Right kidney (tissue), 1 donor: ENCODE data around the gene FASTKD2.
A peak's percentile ranks its signal among the peaks of the same experiment; 100 is the strongest.
"Not testable (repeated sequence)": the region's sequence is repeated elsewhere in the genome, so short reads cannot be mapped to it uniquely, and the experiment has no call there.

Experiments
- DNase-seq: peaks from one replicate; pipeline ENCODE4 v3.0.0-alpha.2; 2016

The FASTKD2 gene

GRCh38 chr2:206784559-206785353 lies 19.4 kb downstream of the FASTKD2 start:
- no peak for DNase-seq

- no peak for DNase-seq
These were observed 25.0 kb downstream of the FASTKD2 start for GRCh38 chr2:206790311-206790935.

DNA sequence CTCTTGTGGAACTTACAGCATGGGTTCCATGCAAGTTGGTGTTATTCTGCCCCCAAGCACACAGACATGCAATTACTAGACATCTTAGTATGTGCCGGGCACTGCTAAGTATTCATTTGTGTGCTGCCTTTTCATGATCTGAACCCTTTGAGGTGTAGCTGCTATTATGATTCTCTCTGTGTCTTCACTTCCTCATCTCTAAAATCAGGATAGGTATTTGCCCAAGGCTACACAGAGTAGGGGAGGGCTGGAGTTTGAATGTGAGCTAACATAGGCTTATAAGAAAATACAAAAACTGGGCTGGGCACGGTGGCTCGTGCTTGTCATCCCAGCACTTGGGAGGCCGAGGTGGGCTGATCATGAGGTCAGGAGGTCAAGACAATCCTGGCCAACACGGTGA lies 27.2 kb downstream of the FASTKD2 start:
- DNase-seq, result no peak

- DNase-seq, result no peak
These were observed 32.0 kb downstream of the FASTKD2 start for GRCh38 chr2:206797376-206797775.

DNA sequence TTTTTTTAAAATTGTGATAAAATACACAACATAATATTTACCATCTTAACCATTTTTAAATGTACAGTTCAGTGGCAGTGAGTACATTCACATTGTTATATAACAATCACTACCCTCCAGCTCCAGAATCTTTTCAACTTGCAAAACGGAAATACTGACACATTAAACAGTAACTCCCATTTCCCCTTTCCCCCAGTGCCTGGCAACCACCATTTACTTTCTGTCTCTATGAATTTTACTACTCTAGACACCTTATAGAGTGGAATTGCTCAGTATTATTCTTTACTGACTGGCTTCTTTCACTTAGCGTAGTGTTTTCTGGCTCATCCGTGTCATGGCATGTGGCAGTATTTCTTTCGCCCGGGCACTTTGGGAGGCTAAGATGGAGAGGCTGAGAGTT lies 32.6 kb downstream of the FASTKD2 start:
- DNase-seq, result no peak

- DNase-seq, result no peak
These were observed 33.7 kb downstream of the FASTKD2 start for GRCh38 chr2:206799083-206799482.

- DNase-seq, result peak; percentile 34
These were observed 35.4 kb downstream of the FASTKD2 start for GRCh38 chr2:206800506-206801417.

DNA sequence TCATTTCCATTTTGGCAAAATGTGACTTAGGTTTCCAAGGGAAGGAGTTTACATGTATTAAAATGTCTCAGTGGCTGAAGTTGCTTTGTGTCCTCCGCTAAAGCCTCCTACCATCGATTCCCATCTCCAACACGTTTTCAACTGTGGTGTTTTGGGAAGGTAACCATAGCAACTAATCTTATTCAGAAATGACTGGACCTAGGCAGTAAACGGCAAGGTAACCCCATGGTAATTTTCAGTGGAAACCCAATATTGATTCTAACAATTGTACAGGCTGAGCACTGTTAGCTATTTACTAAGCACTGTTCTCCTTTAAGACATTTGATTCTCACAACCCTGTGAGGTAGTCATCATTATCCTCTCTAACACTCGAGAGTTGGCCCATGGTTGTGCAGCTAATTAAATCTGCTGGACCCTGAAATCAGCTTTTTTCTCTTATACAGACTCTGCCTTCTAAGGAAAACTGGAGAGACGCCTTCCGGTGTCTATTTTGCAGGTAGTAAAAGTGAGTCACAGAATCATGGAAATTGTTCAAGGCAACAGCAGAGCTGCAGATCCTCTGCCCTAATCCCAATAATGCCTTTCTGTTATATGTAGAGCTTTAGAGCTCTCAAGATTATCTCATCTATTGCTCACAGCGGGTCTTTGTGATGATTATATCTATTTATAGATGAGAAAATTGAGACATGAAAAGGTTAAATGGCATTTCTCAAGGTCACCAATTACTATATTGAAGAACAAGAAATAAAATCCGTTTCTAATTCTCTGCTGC lies 36.2 kb downstream of the FASTKD2 start:
- DNase-seq, result no peak

GRCh38 chr2:206802654-206803514 lies 37.5 kb downstream of the FASTKD2 start:
- DNase-seq, result no peak

DNA sequence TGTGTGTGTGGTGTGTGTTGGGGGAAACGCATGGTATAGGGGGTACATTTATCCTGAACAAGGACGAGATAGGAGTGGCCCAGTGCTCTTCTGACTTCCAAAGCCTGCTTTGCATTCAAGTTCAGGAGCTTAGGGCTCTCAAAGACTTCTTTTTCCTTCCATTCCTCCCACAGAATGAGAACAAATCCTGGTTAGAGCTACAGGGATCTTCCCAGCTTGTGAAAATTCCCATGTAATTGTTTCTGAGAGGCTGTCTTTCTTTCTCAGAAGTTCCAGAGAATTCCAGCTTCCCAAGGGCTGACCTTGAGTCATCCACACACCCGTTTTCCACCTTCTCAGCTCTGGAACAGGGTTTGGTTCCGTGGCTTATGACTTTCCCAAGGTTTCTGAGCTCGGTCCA lies 38.9 kb downstream of the FASTKD2 start:
- no peak for DNase-seq

DNA sequence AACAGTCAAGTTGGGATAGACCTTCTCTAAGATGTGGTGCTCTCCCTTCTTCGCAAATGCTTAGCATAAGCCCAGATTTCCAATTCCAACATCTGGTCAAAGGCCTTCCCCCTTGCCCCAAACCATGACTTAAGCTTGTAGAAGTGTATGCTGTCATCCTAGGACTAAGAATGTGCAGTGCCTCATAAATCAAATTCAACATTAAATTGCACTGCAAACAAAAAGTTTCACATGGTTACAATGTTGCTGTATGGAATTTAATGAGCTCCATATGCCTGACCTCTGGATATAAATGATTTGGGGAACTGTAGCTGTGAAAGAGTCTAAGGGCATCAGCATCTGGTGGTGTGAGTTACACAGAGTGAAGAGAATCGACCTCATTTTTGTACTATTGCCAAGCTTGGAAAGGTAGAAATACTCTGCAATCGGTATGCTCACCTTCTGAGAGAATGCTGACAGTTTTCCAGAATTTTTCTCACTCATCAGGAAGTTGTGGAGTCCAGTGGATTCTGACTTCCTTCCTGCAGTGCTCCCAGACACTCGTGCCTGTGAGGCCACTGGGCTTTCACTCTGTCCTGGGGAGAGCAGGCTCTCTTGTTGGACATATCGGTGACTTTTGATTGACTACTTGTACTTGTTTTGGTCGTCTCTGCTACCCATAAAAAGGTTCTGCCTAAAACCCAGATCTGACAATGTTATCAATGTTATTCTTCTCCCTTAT lies 40.6 kb downstream of the FASTKD2 start:
- no peak for DNase-seq

DNA sequence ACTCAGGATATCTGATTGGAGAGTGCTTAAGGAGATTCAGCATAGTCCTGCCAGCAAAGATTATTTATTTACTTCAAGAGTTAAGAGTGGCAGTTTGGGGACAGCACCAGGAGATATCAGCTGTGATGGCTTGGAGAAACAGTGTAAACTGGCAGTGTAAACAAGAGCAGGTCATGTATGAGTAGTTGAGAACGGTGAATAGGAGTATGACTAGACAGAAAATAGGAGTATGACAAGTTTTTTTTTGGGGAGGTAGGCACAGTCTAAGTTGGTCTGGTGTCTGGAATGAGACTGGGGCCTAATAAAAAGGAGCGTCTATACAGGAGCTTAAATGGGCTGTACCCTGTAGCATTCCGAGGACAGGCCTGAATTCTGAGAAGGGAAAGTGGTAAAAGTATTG lies 42.2 kb downstream of the FASTKD2 start:
- DNase-seq, result not testable (repeated sequence)

GRCh38 chr2:206812471-206812870 lies 47.1 kb downstream of the FASTKD2 start:
- DNase-seq, result not testable (repeated sequence)

GRCh38 chr2:206814498-206814897 lies 49.1 kb downstream of the FASTKD2 start:
- DNase-seq, result no peak

DNA sequence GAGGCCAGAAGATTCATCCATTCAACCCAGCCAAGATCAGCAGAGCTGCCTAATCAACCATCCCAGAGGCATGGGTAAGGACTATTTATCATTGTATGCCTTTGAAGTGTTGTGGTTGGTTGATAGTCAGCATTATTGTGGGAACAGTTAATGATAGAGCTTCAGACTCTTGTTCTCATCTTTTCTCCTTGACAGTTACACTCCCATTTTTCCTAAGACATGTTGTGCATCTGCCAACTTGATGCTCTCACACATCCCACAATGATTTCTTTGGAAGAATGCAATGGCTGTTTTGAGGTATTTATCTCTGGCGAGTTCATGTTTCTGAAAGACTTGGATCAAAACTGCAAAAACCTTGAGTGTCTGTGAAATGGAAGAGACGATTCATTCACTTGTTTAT lies 55.4 kb downstream of the FASTKD2 start:
- no peak for DNase-seq

DNA sequence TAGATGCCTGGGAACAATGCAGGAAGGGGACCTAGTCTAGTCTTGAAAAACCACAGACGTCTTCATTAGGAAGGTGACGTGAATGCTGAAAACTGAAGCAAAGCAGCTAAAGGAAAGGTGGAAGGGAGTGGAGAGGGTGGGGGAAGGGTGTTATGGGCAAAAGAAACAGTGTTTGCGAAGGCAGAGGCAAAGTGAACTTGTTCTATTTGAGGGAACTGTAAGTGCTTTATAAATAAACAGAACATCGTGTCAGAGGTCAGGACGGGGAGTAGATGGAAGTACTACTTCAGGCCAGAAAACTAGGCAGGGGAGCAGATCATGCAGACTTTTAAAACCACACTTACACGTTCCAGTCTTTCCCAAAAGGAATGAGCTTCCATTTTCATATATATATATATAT lies 57.8 kb downstream of the FASTKD2 start:
- no peak for DNase-seq

DNA sequence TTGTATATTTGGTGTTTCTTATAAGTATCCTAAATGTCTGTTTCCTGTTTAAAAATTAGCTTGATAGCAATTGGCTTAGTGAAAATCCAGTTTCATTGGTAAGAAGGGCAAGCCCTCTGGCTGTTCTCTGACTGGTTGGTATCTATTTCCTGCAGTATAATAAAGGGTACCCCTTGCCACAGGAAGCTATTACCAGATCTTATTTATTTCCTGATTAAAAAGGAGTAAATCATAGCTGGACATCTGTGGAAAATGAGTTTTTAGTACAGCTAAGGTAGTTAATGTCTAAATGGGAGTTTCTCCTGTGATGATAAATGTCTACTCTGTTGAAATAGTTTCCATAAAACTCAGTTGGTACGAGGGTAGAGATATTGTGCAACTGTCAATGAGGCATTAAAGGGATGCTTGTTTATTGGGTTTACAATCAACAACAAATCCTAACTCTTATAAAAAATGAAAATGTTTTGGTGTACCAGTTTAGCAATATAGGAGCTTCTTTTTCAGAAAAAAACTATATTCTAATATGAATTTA lies 58.7 kb downstream of the FASTKD2 start:
- DNase-seq, result no peak

GRCh38 chr2:206824993-206825392 lies 59.6 kb downstream of the FASTKD2 start:
- DNase-seq, result no peak

DNA sequence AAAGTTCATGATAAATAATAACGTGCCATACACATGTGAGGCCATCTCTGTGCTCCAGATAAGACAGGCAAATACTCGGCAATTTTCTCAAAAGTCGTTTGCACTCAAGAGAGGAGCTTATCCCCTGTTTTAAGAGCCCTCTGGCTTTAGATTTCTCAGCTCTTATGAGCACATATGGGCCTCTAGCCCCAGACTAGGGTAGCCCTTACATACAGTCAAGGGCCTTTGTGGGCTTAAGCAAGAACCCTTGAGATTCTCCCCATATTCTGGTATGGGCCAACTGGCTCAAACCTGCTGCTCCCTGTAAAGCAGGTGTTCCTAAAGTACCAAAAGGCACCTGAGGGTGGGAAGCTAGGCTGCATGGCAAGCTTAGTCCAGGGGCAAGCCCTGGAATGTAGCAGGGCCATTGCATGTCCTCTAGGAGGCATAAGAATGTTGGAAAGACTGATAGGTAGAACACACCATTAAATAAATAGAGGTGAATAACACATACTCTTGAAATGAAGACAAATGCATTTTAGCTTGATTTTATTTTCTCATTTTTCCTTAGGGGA lies 66.1 kb downstream of the FASTKD2 start:
- no peak for DNase-seq

GRCh38 chr2:206832873-206833272 lies 67.5 kb downstream of the FASTKD2 start:
- DNase-seq, result no peak
